ENCODE results near the gene RASD2.

- TF ChIP-seq POLR2A (IDR thresholded peaks at IDR 0.05) (no peak), CTCF (IDR thresholded peaks at IDR 0.05) (no peak)
These were observed 37.8 kb upstream of the RASD2 start for GRCh38 chr22:35502836-35503235.
